Rectal smooth muscle tissue (tissue), 1 donor: ENCODE data around the gene PHLDB1.
A peak's percentile ranks its signal among the peaks of the same experiment; 100 is the strongest.
"Not testable (repeated sequence)": the region's sequence is repeated elsewhere in the genome, so short reads cannot be mapped to it uniquely, and the experiment has no call there.

Experiments used
- H3K27ac ChIP-seq: one replicate; pipeline ENCODE4 v1.7.0; 2013; ENCODE audit warnings: low read depth, low read length, inconsistent platforms
- H3K27me3 ChIP-seq: one replicate; pipeline ENCODE4 v1.7.0; 2013; ENCODE audit warnings: low read length; ENCODE audit not compliant: control insufficient read depth, insufficient read depth
- H3K36me3 ChIP-seq: one replicate; pipeline ENCODE4 v1.7.0; 2013; ENCODE audit warnings: low read length; ENCODE audit not compliant: control insufficient read depth, insufficient read depth
- H3K4me1 ChIP-seq: one replicate; pipeline ENCODE4 v1.7.0; 2013; ENCODE audit warnings: low read length; ENCODE audit not compliant: control insufficient read depth, insufficient read depth
- H3K4me3 ChIP-seq: one replicate; pipeline ENCODE4 v1.7.0; 2013; ENCODE audit warnings: low read length
- H3K9ac ChIP-seq: one replicate; pipeline ENCODE4 v1.7.0; 2013; ENCODE audit warnings: low read length

PHLDB1 gene

GRCh38 chr11:118682939-118683338 lies 75.5 kb downstream of the PHLDB1 start:
- not testable (repeated sequence) for H3K27ac ChIP-seq

DNA sequence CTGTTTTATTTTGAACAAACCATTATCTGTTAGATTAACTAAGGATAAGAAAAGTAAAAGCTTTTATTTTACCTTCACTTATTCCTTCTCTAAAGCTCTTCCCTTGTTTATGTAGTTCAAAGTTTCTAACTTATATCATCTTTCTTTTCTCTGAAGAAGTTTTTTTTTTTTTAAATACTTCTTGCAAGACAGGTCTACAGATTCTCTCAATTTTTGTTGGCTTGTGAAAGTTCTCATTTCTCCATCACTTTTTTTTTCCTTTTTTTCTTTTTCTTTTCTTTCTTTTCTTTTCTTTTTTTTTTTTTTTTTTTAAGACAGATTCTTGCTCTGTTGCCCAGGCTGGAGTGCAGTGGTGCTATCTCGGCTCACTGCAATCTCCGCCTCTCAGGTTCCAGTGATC lies 76.8 kb downstream of the PHLDB1 start:
- Histone ChIP-seq H3K9ac (no peak overlapping the region), H3K36me3 (no peaks in the 10 kb centered on the region), H3K4me1 (no peaks in the 10 kb centered on the region), H3K27me3 (no peaks in the 10 kb centered on the region), H3K27ac (no peak overlapping the region), H3K4me3 (no peak overlapping the region)

More at GRCh38 chr11:118682939-118683338, 75.5 kb downstream of the PHLDB1 start:
- H3K4me3 ChIP-seq, H3K9ac ChIP-seq, H3K36me3 ChIP-seq, H3K4me1 ChIP-seq, H3K27me3 ChIP-seq: not testable (repeated sequence)

DNA sequence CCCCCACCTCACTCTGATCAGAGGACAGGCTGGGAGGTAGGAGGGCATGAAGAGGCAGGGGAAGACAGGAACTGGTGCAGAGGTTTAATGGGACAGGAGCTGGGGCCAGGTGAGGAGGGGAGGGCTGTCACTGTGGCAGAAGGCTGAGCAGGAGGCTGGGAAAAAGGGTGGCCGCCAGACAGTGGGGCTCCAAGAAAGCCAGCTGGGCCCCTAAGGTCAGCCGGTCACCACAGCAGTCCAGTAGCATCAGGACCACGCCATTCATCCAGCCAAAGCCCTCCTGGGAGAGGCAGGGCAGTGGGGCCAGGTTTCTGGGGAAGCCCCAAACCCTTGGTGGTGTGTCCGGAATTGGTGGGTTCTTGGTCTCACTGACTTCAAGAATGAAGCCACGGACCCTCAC lies 80.5 kb downstream of the PHLDB1 start:
- H3K9ac ChIP-seq = no peak overlapping the region
- H3K36me3 ChIP-seq = no peaks in the 10 kb centered on the region
- no peaks in the 10 kb centered on the region for H3K27me3 ChIP-seq
- no peak overlapping the region for H3K4me3 ChIP-seq
- no peak overlapping the region for H3K27ac ChIP-seq
- peaks cover 6% of the 10 kb centered on the region for H3K4me1 ChIP-seq

GRCh38 chr11:118688339-118688738 lies 80.9 kb downstream of the PHLDB1 start:
- not testable (repeated sequence) for H3K27ac ChIP-seq

DNA sequence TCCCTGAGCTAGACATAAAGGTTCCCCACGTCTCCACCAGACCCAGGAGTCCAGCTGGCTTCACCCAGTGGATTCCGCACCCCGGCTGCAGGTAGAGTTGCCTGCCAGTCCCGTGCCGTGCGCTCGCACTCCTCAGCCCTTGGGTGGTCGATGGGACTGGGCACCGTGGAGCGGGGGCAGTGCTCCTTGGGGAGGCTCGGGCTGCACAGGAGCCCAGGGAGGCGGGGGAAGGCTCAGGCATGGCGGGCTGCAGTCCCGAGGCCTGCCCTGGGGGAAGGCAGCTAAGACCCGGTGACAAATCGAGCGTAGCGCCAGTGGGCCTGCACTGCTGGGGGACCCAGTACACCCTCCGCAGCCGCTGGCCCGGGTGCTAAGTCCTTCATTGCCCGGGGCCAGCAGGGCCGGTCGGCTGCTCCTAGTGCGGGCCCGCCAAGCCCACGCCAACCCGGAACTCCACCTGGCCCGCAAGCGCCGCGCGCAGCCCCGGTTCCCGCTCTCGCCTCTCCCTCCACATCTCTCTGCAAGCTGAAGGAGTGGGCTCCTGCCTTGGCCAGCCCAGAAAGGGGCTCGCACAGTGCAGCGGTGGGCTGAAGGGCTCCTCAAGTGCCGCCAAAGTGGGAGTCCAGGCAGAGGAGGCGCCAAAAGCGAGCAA lies 81.6 kb downstream of the PHLDB1 start:
- Histone ChIP-seq H3K27me3 (no peaks in the 10 kb centered on the region), H3K4me3 (no peak overlapping the region), H3K9ac (no peak overlapping the region), H3K27ac (peak overlapping the region; percentile 37), H3K36me3 (no peaks in the 10 kb centered on the region), H3K4me1 (peaks cover 6% of the 10 kb centered on the region)

More at GRCh38 chr11:118688339-118688738, 80.9 kb downstream of the PHLDB1 start:
- not testable (repeated sequence) for H3K27me3 ChIP-seq, H3K9ac ChIP-seq, H3K4me1 ChIP-seq, H3K4me3 ChIP-seq, H3K36me3 ChIP-seq

- peaks cover 6% of the 10 kb centered on the region for H3K4me1 ChIP-seq
- peak overlapping the region; percentile 57 for H3K4me3 ChIP-seq
- H3K27me3 ChIP-seq = no peaks in the 10 kb centered on the region
- peak overlapping the region; percentile 37 for H3K27ac ChIP-seq
- no peaks in the 10 kb centered on the region for H3K36me3 ChIP-seq
- H3K9ac ChIP-seq = no peak overlapping the region
These were observed 82.1 kb downstream of the PHLDB1 start for GRCh38 chr11:118689503-118689851.

DNA sequence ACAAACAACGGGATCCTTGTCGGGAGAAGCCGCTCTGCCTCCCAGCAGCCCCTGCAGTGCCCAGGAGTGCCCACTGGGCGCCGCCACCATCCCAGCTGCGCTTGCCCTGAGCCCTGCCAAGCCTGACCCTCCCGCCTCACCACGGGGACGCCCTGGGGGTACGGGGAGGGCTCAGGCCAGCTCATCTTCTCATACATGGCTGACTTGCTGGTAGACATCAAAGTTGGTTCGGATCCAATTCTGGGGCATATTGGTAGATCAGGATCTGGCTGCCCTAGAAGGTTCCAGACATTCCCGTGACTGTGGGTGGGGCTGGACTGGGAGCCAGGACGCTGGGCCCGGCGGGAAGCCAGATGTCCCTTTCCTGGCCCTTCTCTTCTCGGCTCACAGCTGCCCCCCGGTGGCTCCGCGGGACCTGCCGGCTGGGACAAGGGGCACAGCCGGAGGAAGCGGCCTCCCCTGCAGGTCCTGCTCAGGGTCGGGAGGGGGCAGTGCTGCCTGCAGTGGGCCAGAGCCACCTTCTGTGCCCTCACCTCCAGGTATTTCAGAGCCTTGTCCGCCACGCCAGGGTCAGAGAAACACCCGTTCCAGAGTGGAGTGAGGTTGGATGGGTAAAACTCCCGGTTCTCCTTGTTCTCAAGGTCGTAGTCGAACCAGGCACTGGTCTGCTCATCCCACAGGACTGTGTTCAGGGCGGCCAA lies 82.6 kb downstream of the PHLDB1 start:
- H3K27ac ChIP-seq = peak overlapping the region; percentile 64
- H3K27me3 ChIP-seq = no peaks in the 10 kb centered on the region
- no peaks in the 10 kb centered on the region for H3K36me3 ChIP-seq
- H3K4me1 ChIP-seq = peaks cover 6% of the 10 kb centered on the region
- H3K9ac ChIP-seq = no peak overlapping the region
- H3K4me3 ChIP-seq = peak overlapping the region; percentile 75

GRCh38 chr11:118690553-118691304 lies 83.3 kb downstream of the PHLDB1 start:
- H3K4me1 ChIP-seq = peaks cover 6% of the 10 kb centered on the region
- H3K36me3 ChIP-seq = no peaks in the 10 kb centered on the region
- no peaks in the 10 kb centered on the region for H3K27me3 ChIP-seq
- H3K27ac ChIP-seq = peak overlapping the region; percentile 64
- no peak overlapping the region for H3K9ac ChIP-seq
- peak overlapping the region; percentile 75 for H3K4me3 ChIP-seq

GRCh38 chr11:118691926-118692830 lies 84.8 kb downstream of the PHLDB1 start:
- Histone ChIP-seq H3K4me1 (peaks cover 6% of the 10 kb centered on the region), H3K9ac (no peak overlapping the region), H3K27me3 (no peaks in the 10 kb centered on the region), H3K27ac (no peak overlapping the region), H3K4me3 (no peak overlapping the region), H3K36me3 (no peaks in the 10 kb centered on the region)

DNA sequence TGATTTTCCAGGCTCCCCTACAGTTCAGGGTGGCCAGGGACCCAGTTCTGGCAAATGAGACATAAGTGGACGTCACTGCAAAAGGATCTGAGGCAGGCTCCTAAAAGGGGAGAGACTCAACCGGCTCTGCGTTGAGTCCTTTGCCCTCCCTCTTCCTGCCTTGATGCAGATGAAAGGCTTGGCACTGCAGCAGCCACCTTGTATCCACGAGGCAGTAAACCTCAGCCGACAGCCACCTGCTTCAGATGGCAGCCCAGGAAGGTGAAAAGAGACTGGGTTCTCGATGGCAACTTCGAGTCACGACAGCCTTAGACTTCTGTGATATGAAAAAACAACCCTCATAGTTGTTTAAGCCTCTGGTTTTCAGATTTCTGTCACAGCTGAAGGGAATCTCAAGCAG lies 86.8 kb downstream of the PHLDB1 start:
- no peak overlapping the region for H3K9ac ChIP-seq
- no peak overlapping the region for H3K4me3 ChIP-seq
- no peaks in the 10 kb centered on the region for H3K36me3 ChIP-seq
- H3K27ac ChIP-seq = no peak overlapping the region
- H3K27me3 ChIP-seq = no peaks in the 10 kb centered on the region
- H3K4me1 ChIP-seq = peaks cover 6% of the 10 kb centered on the region

- no peak overlapping the region for H3K4me3 ChIP-seq
- H3K27me3 ChIP-seq = no peaks in the 10 kb centered on the region
- no peaks in the 10 kb centered on the region for H3K36me3 ChIP-seq
- H3K4me1 ChIP-seq = peaks cover 4% of the 10 kb centered on the region
- no peak overlapping the region for H3K9ac ChIP-seq
- H3K27ac ChIP-seq = no peak overlapping the region
These were observed 87.4 kb downstream of the PHLDB1 start for GRCh38 chr11:118694771-118695170.

DNA sequence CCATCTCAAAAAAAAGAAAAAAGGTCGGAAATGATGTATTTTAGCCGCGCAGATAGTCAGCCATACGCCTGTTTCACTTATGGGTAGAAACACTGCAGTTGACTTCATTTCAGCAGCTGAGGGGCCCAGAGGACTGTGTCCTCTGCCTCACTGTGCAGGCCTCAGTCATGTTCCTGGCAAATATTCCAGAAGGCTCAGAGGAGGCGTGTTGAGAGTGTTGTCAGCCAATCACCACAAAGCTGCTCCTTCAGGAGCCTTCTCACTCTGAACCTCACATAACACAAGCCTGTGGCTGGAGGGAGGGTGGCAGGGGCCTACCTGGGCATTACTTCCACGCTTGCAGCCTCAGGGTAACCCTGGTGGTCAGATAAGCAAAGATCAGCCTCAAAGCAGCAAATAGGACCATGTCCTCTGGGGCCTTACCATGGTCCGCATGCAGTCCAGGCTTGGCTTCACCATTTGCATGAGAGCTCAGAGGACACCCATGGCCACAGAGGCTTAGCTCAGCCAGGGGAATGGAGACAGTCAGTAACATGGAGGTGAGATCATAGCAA lies 89.3 kb downstream of the PHLDB1 start:
- no peak overlapping the region for H3K27ac ChIP-seq
- H3K4me3 ChIP-seq = no peak overlapping the region
- H3K9ac ChIP-seq = no peak overlapping the region
- H3K27me3 ChIP-seq = no peaks in the 10 kb centered on the region
- no peaks in the 10 kb centered on the region for H3K4me1 ChIP-seq
- H3K36me3 ChIP-seq = no peaks in the 10 kb centered on the region
